Glutamatergic neuron (in vitro differentiated cells): ENCODE results near the gene TNNC1. TPM values are rescaled to one million over a fixed set of nuclear protein-coding genes. Genes with fewer than 3 reads are reported as not detected.

Source experiments
- DNase-seq: peaks from one replicate; pipeline ENCODE4 v3.0.0; 2022
- H3K27ac Mint-ChIP-seq: one replicate; pipeline ENCODE4 v1.8.0; 2020; ENCODE audit warnings: mild to moderate bottlenecking, mixed read lengths, inconsistent platforms; ENCODE audit not compliant: unreplicated experiment
- H3K27me3 Mint-ChIP-seq: one replicate; pipeline ENCODE4 v1.8.0; 2020; ENCODE audit warnings: mild to moderate bottlenecking, moderate library complexity, mixed read lengths, inconsistent platforms; ENCODE audit not compliant: unreplicated experiment
- H3K36me3 Mint-ChIP-seq: one replicate; pipeline ENCODE4 v1.8.0; 2020; ENCODE audit warnings: mild to moderate bottlenecking, mixed read lengths, inconsistent platforms; ENCODE audit not compliant: unreplicated experiment
- H3K4me1 Mint-ChIP-seq: one replicate; pipeline ENCODE4 v1.8.0; 2020; ENCODE audit warnings: mild to moderate bottlenecking, low read depth, mixed read lengths, inconsistent platforms; ENCODE audit not compliant: unreplicated experiment
- H3K4me3 Mint-ChIP-seq: one replicate; pipeline ENCODE4 v1.8.0; 2020; ENCODE audit warnings: mild to moderate bottlenecking, mixed read lengths, inconsistent platforms; ENCODE audit not compliant: unreplicated experiment
- H3K9me3 Mint-ChIP-seq: one replicate; pipeline ENCODE4 v1.8.0; 2020; ENCODE audit warnings: mild to moderate bottlenecking, moderate library complexity, mixed read lengths, inconsistent platforms; ENCODE audit not compliant: unreplicated experiment
- total RNA-seq: library from RNA; stranded (reverse); fragmentation: NEBNext Ultra II Directional; extraction: Animal tissue kit (Norgen Biotek cat#: 25700); gene quantifications from one replicate; pipeline ENCODE4 v1.2.1, GENCODE V29; 2021; ENCODE audit not compliant: unreplicated experiment
- TF ChIP-seq, protein P1 (sequence below): fragments of 200-600 bp; sonication (generic); IDR thresholded peaks from one replicate; pipeline ENCODE4 v1.5.0; 2021; ENCODE audit not compliant: partially characterized antibody, unreplicated experiment

Gene TNNC1
- total RNA-seq, 1 donor from 2014 or later, result 2.7 TPM

DNA sequence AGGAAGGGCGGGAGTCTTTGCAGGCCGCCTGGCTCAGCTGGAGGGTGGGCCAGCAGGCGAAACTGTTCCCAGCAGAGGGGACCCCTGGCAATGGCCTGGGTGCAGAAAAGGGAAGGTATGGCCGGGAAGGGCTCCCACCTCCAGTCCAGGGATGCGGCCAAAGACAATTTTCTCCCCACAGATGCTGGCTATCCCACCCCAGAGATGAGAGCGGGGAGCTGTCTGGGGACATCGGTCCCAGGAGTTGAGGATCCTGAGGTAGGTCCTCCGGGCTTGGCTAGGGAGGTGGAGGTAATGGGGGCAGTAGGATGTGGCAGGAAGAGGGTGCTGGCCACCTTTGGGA lies 10.6 kb downstream of the TNNC1 start:
- TF ChIP-seq, protein P1, sequence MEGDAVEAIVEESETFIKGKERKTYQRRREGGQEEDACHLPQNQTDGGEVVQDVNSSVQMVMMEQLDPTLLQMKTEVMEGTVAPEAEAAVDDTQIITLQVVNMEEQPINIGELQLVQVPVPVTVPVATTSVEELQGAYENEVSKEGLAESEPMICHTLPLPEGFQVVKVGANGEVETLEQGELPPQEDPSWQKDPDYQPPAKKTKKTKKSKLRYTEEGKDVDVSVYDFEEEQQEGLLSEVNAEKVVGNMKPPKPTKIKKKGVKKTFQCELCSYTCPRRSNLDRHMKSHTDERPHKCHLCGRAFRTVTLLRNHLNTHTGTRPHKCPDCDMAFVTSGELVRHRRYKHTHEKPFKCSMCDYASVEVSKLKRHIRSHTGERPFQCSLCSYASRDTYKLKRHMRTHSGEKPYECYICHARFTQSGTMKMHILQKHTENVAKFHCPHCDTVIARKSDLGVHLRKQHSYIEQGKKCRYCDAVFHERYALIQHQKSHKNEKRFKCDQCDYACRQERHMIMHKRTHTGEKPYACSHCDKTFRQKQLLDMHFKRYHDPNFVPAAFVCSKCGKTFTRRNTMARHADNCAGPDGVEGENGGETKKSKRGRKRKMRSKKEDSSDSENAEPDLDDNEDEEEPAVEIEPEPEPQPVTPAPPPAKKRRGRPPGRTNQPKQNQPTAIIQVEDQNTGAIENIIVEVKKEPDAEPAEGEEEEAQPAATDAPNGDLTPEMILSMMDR, result no peak
- peaks cover 1% of the 10 kb centered on the region for H3K27me3 Mint-ChIP-seq
- H3K36me3 Mint-ChIP-seq, result no peaks in the 10 kb centered on the region
- no peak for DNase-seq
- H3K9me3 Mint-ChIP-seq, result no peaks in the 10 kb centered on the region
- H3K4me3 Mint-ChIP-seq, result peak overlapping the region; percentile 30
- no peak overlapping the region for H3K27ac Mint-ChIP-seq
- peaks cover 5% of the 10 kb centered on the region for H3K4me1 Mint-ChIP-seq

DNA sequence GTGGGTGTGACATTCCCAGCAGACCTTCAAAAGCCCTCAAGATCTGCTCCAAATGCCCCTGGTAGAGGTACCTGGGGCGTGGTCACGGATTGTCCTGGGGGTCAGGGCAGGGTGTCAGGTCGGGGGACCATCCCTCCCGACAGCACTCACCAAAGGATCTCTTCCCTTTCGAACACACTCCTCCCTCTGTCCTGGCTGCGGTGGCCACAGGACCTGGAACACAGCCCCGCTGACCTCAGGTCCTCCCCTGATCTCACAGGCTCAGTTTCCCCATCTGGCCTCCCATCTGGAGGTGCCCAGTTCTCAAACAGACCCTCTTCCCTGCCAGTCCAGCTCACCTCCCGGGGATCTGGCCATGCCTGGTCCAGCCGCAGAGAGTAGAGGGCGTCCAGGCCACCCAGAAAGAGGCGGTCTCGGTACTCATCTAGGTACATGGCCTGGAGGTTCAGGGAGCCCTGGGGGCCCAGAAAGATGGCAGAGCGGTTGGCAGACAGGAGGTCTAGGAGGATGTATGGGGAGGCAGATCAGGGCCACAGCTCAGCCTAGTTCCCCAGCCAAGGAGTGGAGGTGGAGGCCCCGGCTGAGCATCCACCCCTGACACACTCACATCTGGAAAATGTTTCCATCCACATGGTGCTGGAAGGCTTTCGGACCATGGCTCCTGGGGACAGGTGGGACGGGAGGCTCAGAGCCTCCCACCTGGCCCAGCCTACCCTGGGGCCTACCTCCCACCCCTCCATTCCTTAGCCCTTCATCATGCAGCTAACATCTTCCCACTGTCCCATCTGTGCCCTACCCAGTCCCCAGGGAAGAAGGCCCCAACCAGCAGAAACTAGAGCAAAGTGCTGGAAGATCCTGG lies 11.2 kb downstream of the TNNC1 start:
- TF ChIP-seq, protein P1, result no peak
- no peaks in the 10 kb centered on the region for H3K36me3 Mint-ChIP-seq
- no peak overlapping the region for H3K27ac Mint-ChIP-seq
- peaks cover 5% of the 10 kb centered on the region for H3K4me1 Mint-ChIP-seq
- DNase-seq, result no peak
- peaks cover 1% of the 10 kb centered on the region for H3K27me3 Mint-ChIP-seq
- no peaks in the 10 kb centered on the region for H3K9me3 Mint-ChIP-seq
- H3K4me3 Mint-ChIP-seq, result no peak overlapping the region

DNA sequence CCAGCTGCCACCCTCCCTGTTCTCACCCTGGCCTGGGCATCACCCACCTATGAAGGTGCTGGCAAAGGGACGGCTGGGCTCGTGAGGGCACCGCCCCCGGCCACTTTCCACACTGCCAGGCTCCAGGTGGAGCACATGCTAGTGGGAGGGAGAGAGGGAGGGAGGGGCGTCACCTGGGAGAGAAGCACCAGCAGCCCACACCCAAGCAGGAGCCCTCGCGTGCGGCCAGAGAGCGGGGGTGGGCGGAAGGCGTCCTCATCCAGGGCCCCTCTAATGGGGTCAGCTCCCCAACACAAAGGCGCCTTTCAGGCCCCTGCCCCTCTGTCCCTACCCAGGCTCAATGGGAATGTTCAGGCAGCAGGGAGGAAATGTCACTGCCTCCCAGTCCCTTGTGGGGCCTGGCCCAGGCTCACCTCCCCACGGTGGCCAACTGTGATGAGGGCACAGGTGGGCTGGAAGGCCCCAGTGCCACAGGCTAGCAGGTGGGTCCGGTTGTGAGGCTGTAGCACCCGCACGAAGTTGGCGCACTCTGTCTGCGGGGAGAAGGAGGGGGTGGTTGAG lies 12.0 kb downstream of the TNNC1 start:
- Mint-ChIP-seq H3K4me3 (no peak overlapping the region), H3K9me3 (no peaks in the 10 kb centered on the region), H3K4me1 (peaks cover 5% of the 10 kb centered on the region), H3K27ac (no peak overlapping the region), H3K36me3 (no peaks in the 10 kb centered on the region), H3K27me3 (peaks cover 1% of the 10 kb centered on the region)
- no peak for DNase-seq
- TF ChIP-seq, protein P1, result no peak

DNA sequence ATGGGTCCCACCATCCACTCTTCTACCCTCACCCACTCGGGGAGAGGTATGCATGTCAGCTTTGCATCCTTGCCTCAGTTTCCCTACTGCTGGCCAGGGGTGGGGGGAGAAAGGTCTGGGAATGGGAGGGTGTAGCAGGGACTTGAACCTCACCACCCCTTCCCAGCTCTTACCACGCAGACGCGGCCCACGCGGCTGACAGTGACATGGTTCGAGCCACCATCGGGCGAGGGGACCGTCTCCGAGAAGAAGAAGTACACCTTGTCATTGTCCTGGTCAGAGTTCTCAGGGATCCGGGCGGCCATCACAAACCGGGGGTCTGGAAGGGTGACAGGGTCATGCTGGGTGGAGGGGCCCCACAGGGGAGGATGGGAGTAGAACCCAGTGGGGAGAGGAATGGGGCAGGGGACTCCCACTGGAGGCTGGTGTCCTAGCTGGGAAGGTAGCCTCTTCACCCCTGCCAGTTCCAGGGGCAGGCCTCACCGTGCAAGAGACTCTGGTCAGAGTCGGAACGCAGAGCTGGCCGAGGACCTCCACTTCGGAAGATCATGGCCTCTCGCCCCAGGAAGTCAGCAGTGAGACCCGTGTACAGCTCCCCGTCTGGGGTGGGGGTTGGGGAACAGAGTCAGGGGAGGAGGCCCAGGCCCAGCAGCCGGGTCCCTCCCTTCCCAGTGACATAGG lies 12.6 kb downstream of the TNNC1 start:
- TF ChIP-seq, protein P1, result no peak
- Mint-ChIP-seq H3K36me3 (no peaks in the 10 kb centered on the region), H3K9me3 (no peaks in the 10 kb centered on the region), H3K27me3 (peaks cover 1% of the 10 kb centered on the region), H3K4me3 (no peak overlapping the region), H3K4me1 (peaks cover 5% of the 10 kb centered on the region), H3K27ac (no peak overlapping the region)
- DNase-seq, result no peak

DNA sequence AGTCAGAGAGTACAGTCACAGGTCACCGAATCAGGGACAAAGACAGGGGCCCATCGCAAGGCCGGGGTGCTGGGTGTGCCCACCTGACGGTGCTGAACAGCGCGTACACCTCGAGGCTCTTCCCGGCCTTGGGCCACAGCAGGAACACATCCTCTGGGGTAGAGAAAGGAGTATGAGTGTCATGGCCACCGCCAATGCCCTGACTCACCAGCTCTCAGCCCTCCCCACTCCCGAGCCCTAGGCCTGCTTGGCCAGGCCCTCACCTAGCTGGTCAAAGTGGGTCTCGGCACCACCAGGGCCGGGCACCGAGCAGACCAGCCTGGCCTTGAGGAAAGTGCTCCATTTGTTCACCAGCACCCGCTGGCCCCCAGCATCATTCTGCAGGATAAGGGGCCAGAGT lies 13.2 kb downstream of the TNNC1 start:
- no peak overlapping the region for H3K4me3 Mint-ChIP-seq
- no peak overlapping the region for H3K27ac Mint-ChIP-seq
- no peak for DNase-seq
- peaks cover 5% of the 10 kb centered on the region for H3K4me1 Mint-ChIP-seq
- no peaks in the 10 kb centered on the region for H3K9me3 Mint-ChIP-seq
- no peaks in the 10 kb centered on the region for H3K36me3 Mint-ChIP-seq
- TF ChIP-seq, protein P1, result no peak
- peaks cover 1% of the 10 kb centered on the region for H3K27me3 Mint-ChIP-seq
